Stimulated activated CD8-positive, alpha-beta memory T cell treated with anti-CD3 and anti-CD28 coated beads, Interleukin-7, amount 100 ng/mL, for 48 hours (primary cell): ENCODE data around the gene C14orf132.

Source experiments
- DNase-seq, 2 donors: peaks; one replicate each; pipeline ENCODE4 v3.0.0-alpha.2; 2020; ENCODE audit warnings: low read depth in 1 of 2; ENCODE audit errors: extremely low read depth in 1 of 2

C14orf132 gene

DNA sequence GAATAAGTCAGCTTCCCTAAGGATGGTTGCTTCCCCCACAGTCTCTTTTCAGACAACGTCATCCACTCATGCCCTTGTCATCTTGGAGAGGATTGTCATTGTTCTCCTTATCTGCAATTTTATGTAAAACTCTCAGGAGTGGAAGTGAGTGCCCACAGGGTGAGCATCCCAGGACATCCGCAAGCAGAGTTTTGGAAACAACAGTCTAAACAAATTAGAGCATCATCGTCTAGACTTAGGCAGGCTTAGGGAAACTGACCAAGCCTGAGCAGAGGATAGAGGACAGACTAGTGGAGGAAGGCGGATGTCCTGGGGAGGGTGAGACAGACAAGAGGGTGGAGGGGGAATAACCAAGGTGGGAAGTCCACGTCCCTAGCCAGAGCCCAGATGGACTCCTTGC, 101.8 kb downstream of the C14orf132 start:
- DNase-seq: no peak
